Mucosa of descending colon (tissue), 3 donors: ENCODE measurements around the gene NECTIN3. TPM values are rescaled to one million over a fixed set of nuclear protein-coding genes. Genes with fewer than 3 reads are reported as not detected.

Source experiments
- ATAC-seq: fragments of 200-7000 bp; cut with Tn5 transposase; one replicate; pipeline ENCODE4 v1.9.1; 2020; ENCODE audit warnings: mild to moderate bottlenecking, moderate library complexity
- DNase-seq, 3 donors: peaks; one replicate each; pipeline ENCODE4 v3.0.0-alpha.2; 2020
- H3K36me3 ChIP-seq: fragments of 200-600 bp; one replicate; pipeline ENCODE4 v1.8.0; 2021; ENCODE audit warnings: low read depth, mild to moderate bottlenecking
- H3K4me1 ChIP-seq: fragments of 200-600 bp; one replicate; pipeline ENCODE4 v1.8.0; 2021; ENCODE audit warnings: low read depth, mild to moderate bottlenecking
- H3K4me3 ChIP-seq: fragments of 200-600 bp; one replicate; pipeline ENCODE4 v1.8.0; 2021; ENCODE audit warnings: mild to moderate bottlenecking
- H3K9me3 ChIP-seq: fragments of 200-600 bp; one replicate; pipeline ENCODE4 v1.8.0; 2021; ENCODE audit warnings: mild to moderate bottlenecking
- CTCF ChIP-seq: fragments of 200-600 bp; IDR thresholded peaks from one replicate; pipeline ENCODE4 v1.8.0; 2022; ENCODE audit warnings: antibody characterized with exemption, mild to moderate bottlenecking
- intact Hi-C, 2 donors: fragments of 100-400 bp; cut with DNase I in 1 of 2; cut with micrococcal nuclease in 1 of 2; formaldehyde crosslinking; loops; one replicate each; pipeline versions ENCODE4 v1.11.0 to v1.11.1; 2022; cut with DNase I, micrococcal nuclease
- total RNA-seq, 3 donors: library from RNA; stranded (reverse); fragmentation: NEBNext Ultra II Directional in 2 of 3; extraction: Animal tissue kit (Norgen Biotek cat#: 25700) in 2 of 3; gene quantifications; one replicate each; pipeline versions ENCODE4 v1.2.1 to v1.2.4, GENCODE V29; 2021 to 2023
- donor health status: DM: no; HTN: no; CAD: no; lungs with moderate emphysema.
- donor health status: DM: no; HTN: no; CAD: no.
- donor health status: DM: no; HTN: yes; CAD: no.

Gene NECTIN3
- total RNA-seq, 3 donors from 2014 or later, result 36.5 to 60.7 (median 43.8) TPM

GRCh38 chr3:111238885-111239284, 167.3 kb downstream of the NECTIN3 start:
- DNase-seq (no peak), ATAC-seq (peak; percentile 78)
- Histone ChIP-seq H3K4me3 (no peak overlapping the region), H3K36me3 (no peaks in the 10 kb centered on the region), H3K9me3 (peaks cover 2% of the 10 kb centered on the region), H3K4me1 (no peaks in the 10 kb centered on the region)
- intact Hi-C loops, result no loop called here
- TF ChIP-seq CTCF, result no peak

- no peak for DNase-seq
- no peaks in the 10 kb centered on the region for H3K36me3 ChIP-seq
- H3K4me1 ChIP-seq, result no peaks in the 10 kb centered on the region
- intact Hi-C loops, result no loop called here
- TF ChIP-seq CTCF, result no peak
- H3K9me3 ChIP-seq, result peaks cover 2% of the 10 kb centered on the region
- no peak for ATAC-seq
- no peak overlapping the region for H3K4me3 ChIP-seq
These were observed 170.3 kb downstream of the NECTIN3 start for GRCh38 chr3:111241960-111242359.
